Activated CD8-positive, alpha-beta memory T cell treated with anti-CD3 and anti-CD28 coated beads for 4 hours (primary cell): ENCODE results near the gene TGM2.

ENCODE experiments used
- DNase-seq, 2 donors: peaks; one replicate each; pipeline ENCODE4 v3.0.0-alpha.2; 2020; ENCODE audit warnings: low read depth in 2 of 2

TGM2 gene

DNA sequence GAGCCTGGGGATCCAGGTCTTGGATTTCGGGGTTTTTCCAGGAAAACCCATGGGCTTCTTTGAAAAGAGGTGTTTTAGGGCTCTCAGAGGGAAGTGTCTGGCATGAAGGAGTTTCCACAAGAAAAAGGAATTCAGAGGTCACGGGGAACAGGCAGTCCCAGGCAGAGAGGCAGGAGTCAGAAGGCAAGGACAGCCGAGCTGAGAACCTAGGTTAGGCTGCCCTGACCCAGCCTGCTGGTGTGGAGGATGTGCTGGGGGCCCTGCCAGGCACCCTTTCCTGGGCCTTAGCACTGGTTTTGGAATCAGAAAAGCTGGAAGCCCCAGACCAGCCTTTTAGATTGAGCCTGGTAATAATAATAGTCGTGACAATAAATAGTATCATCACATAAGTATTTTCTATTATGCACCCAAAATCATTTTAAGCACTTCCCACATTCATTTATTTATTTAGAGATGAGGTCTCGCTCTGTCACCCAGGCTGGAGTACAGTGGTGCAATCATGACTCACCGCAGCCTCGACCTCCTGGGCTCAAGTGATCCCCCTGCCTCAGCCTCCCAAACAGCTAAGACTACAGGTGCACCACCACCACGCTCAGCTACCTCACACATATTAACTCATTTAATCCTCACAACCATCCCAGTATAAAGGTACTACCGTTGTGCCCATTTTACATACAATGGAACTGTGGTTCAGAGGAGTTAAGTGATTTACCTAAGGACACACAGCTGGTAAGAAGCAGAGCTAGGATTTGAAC lies 19.9 kb downstream of the TGM2 start:
- no peak for DNase-seq

DNA sequence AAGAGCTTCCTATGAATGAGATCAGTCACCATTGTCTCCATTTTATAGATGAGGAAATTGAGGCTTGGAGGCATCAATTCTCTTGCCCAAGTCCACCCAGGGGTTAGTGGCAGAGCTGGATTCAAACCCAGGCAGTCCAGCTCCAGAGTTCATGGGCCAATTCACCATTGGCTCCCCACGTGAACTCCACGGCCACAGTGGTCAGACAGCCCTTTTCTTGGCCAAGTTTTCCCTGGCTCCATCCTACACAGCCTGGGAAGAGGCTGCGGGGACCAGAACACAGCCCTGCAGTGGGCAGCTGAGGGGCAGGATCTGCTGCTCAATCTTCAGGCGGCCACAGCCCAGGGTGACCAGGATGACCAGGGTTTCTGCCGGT lies 20.5 kb downstream of the TGM2 start:
- DNase-seq = no peak

DNA sequence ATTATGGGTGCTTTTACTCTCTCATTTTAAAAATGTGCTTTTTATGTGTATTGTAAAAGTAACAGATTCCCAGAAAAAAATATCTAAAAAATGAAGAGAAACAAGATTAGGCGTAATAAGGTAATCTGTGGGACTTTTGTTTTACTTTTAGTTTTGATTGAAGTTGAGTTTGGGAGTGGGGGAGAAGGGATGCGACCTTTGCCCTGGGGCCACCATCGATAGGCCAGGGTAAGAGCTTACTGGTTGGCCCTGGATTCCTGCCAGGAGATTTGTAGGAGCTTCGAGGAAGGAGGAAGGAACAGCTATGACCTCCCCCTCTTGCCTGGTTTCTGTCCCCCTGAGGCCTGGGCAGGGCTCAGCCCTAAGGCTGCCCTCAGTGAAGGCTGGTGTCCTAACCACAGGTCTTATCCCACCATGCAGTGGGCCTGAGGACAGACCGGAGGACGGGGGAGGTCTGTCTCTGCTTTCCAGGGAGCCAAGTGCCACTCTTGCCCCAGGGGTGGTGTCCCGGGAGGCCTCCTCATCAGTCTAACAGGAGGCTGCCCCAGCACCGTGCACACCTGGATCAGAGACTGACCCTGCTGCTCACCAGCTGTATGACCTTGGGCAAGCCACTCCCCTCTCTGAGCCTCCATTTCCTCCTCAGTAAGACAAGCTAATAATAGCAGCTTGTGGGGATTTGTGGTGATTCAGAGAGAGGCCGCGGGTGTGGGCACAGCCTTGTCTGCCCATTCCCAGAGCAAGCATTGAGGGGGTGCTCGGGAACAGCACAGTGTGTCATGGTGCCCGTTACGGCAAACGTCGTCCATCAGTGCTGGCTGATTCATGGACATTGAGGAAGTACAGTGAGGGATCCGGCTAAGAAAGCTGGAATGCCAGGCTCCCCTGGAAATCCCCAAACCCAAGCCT lies 21.2 kb downstream of the TGM2 start:
- no peak for DNase-seq

DNA sequence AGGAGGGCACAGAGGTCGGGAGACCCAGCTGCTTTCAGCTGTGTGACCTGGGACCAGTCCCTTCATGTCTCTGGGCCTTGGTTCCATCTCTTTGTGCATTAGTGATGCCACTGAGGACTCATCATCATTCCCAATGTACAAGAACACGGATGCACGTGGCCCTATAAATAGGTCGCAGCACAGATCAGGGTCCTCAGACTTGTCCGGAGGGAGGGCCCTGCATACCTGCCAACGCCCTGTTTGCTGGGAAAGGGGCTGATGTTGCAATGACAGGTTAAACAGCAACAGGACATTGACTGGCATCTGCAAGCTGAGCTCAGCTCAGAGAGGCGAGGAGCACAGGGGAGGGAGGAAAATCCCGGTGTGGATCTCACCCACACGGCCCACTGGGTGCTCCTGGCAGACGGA lies 21.8 kb downstream of the TGM2 start:
- no peak for DNase-seq

DNA sequence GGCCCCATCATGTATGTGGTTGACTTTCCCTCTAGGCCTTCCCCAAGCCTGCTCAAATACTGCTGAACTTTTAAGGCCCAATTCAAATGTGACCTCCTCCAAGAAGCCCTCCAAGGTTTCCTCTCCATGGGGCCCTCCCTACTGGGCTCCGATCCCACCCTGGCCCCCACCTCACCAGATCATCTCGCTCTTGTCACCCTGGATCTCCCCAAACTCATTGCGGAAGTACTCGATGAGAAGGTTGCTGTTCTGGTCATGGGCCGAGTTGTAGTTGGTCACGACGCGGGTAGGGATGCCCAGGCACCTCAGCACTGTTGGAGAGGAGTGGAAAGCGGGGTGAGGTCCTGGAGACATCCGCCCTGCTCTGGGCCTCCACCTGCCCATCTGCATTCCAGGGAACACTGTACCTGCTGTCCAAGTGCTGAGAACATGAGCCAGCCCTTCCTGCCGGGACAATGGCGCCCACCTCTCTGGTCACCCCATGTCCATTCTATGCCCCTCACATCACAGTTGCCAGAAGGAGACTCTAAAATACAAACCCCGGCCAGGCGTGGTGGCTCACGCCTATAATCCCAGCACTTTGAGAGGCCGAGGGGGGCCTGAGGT lies 23.1 kb downstream of the TGM2 start:
- no peak for DNase-seq

DNA sequence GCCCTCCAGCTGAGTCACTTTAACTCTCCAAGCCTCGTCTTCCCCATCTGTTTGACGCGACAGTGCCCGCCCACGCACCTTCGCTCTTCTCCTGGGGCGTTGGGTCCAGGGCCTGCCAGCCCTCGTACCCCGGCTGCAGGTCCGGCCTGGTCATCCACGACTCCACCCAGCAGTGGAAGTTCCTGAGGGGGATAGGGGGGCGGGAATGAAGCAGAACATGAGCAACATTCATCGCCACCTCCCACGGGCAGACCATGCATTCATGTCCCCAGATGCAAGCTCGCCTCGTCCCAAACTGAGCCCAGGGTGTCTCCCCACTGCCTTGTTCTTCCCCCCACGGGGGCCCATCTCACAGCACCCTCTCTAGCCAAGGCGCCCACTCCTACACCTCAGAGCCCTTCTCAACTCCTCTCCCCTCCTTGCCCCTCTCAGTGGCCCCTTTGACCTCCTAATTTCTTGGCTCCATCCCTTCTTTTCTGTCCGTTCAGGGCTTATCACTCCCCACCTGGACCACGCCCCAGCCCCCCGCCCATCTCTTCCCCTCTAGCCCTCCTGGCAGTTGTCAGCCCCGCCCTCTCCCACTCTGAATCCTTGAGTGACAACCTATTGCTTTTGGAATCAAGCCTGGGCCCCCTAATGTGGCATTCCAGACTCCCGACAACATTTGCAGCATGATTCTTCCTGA lies 23.7 kb downstream of the TGM2 start:
- no peak for DNase-seq

DNA sequence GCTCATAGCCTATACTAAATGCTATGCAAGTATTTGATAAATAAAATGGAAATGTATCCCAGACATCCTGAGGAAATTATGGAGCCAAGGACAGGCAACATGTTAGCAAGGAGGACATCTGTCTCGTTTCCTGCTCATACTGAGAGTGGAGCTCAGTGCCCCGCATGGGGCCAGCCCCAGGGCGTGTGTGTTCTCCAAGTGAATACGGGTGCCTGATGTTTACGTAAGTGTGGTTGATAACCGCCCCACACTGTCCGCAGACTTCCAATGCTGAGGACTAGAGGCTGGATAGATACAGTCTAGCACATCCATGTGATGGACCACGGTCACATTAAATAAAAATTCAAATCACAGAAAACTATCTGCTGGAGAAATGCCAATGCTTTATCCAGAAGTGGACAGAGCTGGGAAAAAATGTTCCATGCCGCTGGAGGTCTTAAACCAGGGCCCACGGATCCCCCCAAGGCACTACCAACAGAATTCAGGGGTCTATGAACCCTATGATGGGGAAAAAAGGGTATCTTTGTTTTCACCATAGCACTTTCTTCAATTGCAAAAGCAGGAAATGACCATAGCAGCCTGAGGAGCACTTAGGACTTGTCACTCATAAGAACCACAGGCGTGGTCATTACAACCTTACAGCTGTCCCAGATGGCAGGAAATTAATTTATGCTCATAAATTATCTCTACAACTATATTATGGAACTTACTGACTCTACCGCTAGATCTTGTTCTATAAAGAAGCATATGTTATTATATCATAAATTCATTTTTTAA lies 24.9 kb downstream of the TGM2 start:
- no peak for DNase-seq

DNA sequence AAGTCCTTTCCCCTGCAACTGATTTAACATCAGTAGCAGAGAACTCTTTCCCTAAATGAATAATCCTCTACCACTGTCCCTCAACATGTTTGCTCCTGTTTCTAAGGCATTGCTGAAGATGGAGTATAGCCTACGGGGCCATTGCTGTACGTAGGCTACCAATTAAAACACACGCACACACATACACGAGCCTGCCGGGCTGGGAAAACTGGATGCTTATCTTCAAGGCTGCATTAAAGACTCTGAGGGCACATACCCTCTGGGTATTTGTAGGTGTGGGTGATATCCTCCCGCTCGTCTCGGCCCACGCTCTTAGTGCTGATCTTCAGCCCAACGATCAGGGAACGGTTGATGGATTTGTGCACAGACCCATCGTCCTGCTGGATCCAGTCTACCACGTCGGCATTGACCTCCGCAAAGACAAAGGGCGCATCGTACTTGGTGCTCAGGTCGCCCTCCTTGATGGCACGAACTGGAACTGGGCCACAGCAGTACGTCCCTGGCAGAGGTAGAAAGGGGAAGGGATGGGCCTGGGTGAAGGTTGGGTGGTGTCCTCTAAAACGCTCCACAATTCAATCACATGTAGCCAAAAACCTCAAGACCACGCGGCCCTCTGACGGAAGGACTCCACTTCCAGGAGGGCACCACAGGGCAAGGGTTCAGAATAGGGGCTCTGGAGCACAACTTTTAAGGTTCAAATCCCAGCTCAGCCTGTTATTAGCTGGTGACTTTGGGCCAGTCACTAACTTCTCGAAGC lies 25.7 kb downstream of the TGM2 start:
- no peak for DNase-seq

DNA sequence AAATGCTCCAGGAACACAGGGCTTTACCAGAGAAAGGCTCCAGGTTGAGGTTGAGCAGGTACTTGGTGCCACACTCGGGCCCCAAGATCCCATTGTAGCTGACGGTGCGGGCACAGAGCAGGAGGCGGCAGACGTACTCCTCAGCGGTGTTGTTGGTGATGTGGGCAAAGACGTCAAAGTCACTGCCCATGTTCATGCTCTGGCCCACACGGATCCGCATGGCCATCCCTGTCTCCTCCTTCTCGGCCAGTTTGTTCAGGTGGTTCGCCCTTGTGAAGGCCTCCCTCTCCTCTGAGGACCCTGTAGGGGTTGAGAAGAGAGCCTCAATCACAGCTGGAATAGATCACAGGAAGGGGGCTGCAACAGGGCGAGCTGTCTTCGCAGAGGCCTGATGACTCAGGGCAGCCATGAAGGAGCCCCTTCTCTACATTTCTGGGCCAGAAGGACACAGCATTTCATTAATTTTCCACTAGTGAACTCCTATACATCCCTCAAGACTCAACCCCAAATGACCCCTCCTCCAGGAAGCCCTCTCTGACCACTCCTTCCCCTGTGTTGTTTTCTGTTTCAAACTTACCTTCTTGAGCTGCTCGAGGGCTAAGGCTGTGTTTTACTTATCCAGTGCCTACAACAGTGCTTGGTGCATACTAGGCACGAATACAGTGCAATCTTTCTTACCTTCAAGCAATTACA lies 26.8 kb downstream of the TGM2 start:
- DNase-seq = no peak

DNA sequence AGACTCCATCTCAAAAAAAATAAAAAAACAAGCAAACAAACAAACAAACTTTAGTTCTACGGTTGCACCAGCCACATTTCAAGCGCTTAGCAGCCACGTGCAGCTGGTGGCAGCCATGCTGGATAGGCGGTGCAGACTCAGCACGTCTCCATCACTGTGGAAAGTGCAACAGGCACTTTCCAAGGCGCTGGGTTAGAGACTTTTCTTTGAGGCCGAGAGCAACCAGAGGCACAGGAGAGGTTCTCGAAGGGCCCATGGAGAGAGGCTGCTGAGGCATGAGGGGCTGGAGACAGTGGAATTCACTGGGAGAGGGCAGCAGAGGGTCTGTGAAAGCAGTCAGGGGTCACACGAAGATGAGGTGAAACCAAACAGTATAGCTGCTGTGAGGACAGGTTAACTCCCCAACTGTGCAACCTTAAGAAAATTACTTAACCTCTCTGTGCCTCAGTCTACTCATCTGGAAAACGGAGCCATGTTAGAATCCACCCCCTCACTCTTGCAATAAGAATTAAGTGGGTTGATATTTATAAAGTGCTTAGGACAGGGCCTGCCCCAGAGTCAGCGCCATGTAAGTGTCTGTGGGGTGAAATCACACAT lies 27.5 kb downstream of the TGM2 start:
- DNase-seq = no peak

DNA sequence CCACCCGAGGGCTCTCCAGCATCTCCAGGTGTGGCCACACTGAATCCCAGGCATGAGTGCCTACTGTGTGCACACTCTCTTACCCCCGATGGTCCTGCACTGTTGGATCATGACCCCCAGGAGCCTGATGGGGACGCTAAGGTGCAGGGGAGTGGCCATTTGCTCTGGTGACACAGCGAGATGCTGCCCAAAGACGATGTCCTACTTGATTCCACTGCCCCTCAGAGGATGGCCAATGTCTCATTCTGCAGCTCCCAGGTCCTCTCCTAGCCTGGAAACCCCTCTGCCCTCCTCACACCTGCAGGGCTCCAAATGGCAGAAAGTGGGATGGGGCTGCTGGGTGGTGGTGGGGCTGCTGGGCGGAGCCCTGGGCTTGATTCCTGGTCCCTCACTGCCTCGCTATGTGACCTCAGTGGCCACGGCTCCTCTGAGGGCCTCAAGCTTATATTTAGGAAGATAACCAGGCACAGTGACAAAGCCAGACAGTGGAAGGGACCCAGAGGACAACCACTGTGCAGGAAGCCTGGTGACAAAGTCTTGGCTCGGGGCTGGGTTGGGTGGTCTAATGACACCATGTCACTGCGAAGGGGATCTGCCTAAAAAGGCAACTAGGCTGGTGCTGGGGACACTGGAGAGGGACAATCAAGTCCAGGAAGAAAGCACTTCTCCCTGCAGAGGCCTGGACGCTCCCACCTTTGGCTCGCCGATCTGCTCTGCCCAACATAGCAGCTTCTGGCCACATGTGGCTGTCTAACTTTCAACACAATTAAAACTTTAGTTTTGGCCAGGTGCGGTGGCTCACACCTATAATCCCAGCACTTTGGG lies 28.4 kb downstream of the TGM2 start:
- DNase-seq = no peak

DNA sequence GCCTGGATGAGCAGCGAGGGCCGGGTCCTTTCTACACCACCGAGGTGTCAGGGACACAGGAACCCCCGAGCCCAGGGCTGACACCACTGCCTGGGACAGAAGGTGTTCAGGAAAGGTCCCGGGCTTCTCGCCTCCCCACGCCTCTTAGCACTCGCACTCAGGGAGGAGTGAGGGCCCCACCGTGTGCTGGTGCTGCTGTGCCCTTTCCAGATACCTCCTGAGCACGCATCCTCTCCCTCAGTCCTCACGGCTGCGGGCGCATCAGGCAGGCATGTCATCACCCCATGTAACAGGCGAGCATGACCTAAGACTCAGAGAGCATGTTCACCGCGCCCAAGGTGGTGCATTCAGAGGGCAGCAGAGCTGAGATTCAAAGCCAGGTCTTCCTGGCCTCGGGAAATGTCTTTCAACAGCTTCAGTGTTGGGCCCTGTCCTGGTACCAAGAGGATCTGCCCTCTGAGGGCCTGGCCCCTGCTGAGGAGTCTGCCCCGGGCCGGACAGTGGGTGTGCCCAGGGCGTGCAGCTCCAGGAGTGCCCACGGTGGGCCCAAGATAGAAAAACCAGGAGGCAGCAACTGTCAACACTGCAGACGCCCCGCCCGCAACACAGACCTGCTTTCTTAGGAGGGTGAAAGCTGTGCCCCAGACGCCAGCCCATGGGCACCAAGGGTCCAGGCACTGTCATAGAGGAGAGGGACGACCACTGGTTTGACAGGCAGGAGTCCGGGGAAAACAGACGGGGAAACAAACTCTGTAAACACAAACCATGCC lies 29.2 kb downstream of the TGM2 start:
- no peak for DNase-seq

DNA sequence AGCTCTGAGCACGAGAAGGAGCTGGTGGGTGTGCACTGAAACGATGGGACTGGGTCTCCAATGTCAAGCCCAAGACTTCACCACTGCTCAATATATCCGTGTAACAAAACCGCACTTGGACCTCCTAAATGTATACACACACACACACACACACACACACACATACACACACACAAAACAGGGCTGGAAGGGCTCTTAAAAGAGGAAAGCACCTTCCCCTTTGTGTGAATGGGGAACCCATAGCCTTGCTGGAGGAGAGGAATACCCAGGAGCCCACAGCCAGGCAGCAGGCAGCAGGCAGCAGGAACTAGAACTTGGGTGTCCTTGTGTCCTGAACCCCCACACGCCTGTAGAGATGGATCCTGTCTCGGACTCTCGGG lies 29.8 kb downstream of the TGM2 start:
- DNase-seq = no peak

DNA sequence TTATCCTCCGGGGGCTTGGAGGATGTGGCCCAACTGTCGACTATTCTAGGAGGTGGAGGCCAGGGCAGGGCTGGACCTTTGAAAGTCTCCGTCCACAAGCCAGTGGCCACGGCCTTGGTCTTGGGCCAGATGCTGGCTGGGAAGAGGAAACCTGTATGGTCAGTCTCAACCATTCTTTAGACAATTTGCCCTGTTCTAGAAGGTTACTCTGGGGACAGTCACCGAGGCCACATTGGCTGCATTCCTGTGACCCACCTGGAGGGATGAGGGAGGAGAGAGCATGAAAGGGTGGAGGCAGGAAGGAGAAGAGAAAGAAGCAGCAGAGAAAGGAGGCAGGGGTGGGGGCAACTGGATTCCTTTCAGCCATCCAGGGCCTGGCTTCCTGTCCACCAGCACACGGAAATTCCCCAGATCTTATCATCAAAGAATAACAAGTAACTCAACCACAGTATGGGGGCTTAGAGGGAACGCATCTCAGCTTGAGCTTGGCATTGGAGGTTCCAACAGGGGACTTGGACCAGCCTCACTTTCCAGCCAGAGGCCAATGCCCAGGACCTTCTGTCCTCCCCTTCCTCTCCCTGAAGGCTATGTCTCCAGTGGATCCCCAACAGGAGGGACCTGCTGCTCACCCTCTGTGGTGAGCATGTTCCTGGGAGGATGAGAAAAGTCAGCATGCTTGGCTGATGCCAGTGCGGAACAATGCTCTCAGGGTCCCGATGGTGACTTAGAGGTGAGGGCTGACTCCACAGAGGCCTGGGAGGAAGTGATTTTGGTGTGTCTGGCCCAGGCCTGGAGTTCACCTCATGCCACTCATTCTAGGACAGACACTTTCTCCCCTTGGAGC lies 30.4 kb downstream of the TGM2 start:
- DNase-seq = no peak

DNA sequence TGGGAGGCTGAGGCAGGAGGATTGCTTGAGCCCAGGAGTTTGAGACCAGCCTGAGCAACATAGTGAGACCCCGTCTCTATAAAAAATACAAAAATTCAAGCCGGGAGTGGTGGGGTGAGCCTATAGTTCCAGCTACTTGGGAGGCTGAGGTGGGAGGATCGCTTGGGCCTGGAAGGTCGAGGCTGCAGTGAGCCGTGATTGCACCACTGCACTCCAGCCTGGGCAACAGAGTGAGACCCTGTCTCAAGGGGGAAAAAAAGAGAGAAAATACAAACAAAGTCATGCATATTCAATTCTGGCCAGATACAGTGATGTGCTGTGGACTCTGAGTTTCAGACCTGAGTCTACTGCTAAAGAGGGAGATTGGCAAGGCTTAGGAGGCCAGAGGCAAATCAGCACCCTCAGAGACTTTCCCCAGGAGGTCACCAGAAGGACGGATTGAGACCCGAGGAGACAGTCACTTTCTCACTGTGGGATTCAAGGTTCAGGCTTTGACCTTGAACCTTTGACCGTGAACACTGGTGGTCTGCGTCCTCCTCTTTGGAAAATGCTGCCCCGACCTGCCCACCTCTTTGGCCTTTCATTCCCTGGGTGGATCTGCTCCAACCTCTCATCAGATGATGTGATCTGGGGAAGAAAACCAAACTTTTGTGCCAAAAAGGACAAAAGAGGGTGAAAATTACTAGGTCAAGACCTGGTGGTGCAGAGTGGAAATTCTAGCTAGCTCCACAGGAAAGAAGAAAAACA lies 31.2 kb downstream of the TGM2 start:
- DNase-seq = no peak

DNA sequence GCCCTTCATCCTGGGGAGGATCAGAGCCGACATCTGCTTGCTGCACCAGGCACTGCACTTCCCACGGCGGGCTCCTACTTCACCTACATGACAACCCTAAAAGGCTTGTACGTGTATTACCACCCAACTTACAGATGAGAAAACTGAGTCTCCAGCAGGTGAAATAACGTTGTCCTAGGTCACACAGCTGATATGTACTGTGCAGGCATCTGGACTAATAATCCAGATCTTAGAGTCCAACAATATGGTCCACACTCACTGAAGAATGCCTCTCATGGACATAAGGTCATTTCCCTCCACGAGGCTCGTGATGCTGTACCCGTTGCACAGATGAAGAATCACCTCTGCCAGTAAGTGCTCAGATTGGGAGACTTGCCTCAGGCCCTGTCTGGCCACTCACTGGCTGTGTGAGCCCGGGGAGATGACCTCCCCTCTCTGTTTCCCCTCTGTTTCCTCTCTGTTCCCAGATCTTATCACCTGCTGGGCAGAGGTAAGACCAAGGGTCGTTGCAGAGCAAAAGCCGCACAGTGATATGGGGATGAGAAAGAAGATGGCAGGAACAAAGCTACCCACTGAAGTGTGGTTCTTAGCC lies 32.1 kb downstream of the TGM2 start:
- DNase-seq = no peak
